SU-DHL-6 (cell line): ENCODE results near the gene FOXK1.
"Not testable (repeated sequence)": the region's sequence is repeated elsewhere in the genome, so short reads cannot be mapped to it uniquely, and the experiment has no call there.

Source experiments
- EZH2phosphoT487 ChIP-seq: fragments of 200-600 bp; sonication (generic), shearing (Covaris generic); conservative IDR thresholded peaks from 2 replicates; pipeline ENCODE4 v1.6.1; 2018; ENCODE audit warnings: mild to moderate bottlenecking, antibody characterized with exemption, low read length, moderate library complexity, mixed read lengths
- TF ChIP-seq, protein P1 (sequence below): fragments of 200-600 bp; sonication (generic); IDR thresholded peaks from one replicate; pipeline ENCODE4 v1.5.1; 2017; ENCODE audit warnings: antibody characterized with exemption, mild to moderate bottlenecking, low read length, moderate library complexity; ENCODE audit not compliant: insufficient read depth, poor library complexity, severe bottlenecking

DNA sequence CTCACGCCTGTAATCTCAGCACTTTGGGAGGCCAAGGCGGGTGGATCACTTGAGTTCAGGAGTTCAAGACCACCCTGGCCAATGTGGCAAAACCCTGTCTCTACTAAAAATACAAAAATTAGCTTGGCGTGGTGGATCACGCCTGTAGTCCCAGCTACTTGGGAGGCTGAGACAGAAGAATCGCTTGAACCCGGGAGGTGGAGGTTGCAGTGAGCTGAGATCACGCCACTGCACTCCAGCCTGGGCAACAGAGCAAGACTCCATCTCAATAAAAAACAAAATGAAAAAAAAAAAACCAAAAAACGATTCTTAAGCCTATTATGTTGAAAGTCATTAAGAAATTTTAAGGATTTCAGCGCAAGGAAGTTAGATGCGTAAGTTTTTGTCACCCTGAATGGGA lies 3.6 kb downstream of the FOXK1 start:
- TF ChIP-seq, protein P1, sequence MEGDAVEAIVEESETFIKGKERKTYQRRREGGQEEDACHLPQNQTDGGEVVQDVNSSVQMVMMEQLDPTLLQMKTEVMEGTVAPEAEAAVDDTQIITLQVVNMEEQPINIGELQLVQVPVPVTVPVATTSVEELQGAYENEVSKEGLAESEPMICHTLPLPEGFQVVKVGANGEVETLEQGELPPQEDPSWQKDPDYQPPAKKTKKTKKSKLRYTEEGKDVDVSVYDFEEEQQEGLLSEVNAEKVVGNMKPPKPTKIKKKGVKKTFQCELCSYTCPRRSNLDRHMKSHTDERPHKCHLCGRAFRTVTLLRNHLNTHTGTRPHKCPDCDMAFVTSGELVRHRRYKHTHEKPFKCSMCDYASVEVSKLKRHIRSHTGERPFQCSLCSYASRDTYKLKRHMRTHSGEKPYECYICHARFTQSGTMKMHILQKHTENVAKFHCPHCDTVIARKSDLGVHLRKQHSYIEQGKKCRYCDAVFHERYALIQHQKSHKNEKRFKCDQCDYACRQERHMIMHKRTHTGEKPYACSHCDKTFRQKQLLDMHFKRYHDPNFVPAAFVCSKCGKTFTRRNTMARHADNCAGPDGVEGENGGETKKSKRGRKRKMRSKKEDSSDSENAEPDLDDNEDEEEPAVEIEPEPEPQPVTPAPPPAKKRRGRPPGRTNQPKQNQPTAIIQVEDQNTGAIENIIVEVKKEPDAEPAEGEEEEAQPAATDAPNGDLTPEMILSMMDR, result not testable (repeated sequence)
- TF ChIP-seq EZH2phosphoT487, result not testable (repeated sequence)
